DMS53 (cell line): ENCODE data around the gene TMEM19.
A peak's percentile ranks its signal among the peaks of the same experiment; 100 is the strongest.

ENCODE experiments used
- DNase-seq: peaks from one replicate; lab custom pipeline; 2025; lab: John Stamatoyannopoulos, UW

Gene TMEM19

GRCh38 chr12:71718611-71719010 is 32.7 kb downstream of the TMEM19 start:
- DNase-seq = no peak

- DNase-seq = no peak
Measured at GRCh38 chr12:71719647-71720370, 33.9 kb downstream of the TMEM19 start.

- no peak for DNase-seq
Measured at GRCh38 chr12:71721783-71722505, 36.1 kb downstream of the TMEM19 start.

- no peak for DNase-seq
Measured at GRCh38 chr12:71725011-71725410, 39.1 kb downstream of the TMEM19 start.

- no peak for DNase-seq
Measured at GRCh38 chr12:71726548-71726947, 40.7 kb downstream of the TMEM19 start.

- no peak for DNase-seq
Measured at GRCh38 chr12:71727958-71728357, 42.1 kb downstream of the TMEM19 start.

GRCh38 chr12:71730936-71731335 is 45.1 kb downstream of the TMEM19 start:
- DNase-seq = no peak

- DNase-seq = peak; percentile 30
Measured at GRCh38 chr12:71731439-71732356, 45.8 kb downstream of the TMEM19 start.

- no peak for DNase-seq
Measured at GRCh38 chr12:71732357-71732712, 46.5 kb downstream of the TMEM19 start.

GRCh38 chr12:71737197-71737596 is 51.3 kb downstream of the TMEM19 start:
- no peak for DNase-seq

GRCh38 chr12:71742998-71743397 is 57.1 kb downstream of the TMEM19 start:
- no peak for DNase-seq

- DNase-seq = no peak
Measured at GRCh38 chr12:71744522-71745300, 58.8 kb downstream of the TMEM19 start.

GRCh38 chr12:71746974-71747611 is 61.2 kb downstream of the TMEM19 start:
- DNase-seq = peak; percentile 89

GRCh38 chr12:71748081-71748850 is 62.4 kb downstream of the TMEM19 start:
- no peak for DNase-seq

GRCh38 chr12:71749666-71750065 is 63.8 kb downstream of the TMEM19 start:
- DNase-seq = no peak

GRCh38 chr12:71752891-71753290 is 67.0 kb downstream of the TMEM19 start:
- DNase-seq = peak; percentile 20
